GM18867 (cell line): ENCODE results near the gene BOK.
"Not testable (repeated sequence)": the region's sequence is repeated elsewhere in the genome, so short reads cannot be mapped to it uniquely, and the experiment has no call there.

ENCODE experiments used
- ATAC-seq: cut with Tn5 transposase; IDR thresholded peaks from one replicate; pipeline ENCODE4 v1.9.1; 2021; ENCODE audit warnings: mild to moderate bottlenecking, moderate library complexity; ENCODE audit not compliant: unreplicated experiment

BOK gene

GRCh38 chr2:241555711-241556110 is 2.8 kb upstream of the BOK start:
- ATAC-seq: no peak

DNA sequence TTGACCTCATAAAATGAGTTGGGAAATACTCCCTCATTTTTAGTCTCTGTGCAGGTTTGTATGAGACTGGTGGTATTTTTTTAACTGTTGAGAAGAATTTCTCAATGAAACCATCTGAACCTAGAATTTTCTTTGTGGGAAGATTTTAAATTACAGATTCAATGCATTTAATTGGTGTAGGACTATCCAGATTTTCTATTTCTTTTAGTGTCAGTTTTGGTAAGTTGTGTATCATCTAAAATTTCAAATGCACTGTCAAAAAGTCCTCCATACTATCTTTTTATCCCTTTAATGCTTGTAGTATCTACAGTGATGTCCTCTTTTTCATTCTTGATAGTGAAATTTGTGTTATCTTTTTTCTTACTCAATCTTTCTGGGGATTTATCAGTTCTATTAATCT is 1.8 kb upstream of the BOK start:
- ATAC-seq: no peak

- no peak for ATAC-seq
Measured at GRCh38 chr2:241559323-241560161, 997 bp downstream of the BOK start.

GRCh38 chr2:241560162-241560882 is 1.8 kb downstream of the BOK start:
- ATAC-seq: no peak

DNA sequence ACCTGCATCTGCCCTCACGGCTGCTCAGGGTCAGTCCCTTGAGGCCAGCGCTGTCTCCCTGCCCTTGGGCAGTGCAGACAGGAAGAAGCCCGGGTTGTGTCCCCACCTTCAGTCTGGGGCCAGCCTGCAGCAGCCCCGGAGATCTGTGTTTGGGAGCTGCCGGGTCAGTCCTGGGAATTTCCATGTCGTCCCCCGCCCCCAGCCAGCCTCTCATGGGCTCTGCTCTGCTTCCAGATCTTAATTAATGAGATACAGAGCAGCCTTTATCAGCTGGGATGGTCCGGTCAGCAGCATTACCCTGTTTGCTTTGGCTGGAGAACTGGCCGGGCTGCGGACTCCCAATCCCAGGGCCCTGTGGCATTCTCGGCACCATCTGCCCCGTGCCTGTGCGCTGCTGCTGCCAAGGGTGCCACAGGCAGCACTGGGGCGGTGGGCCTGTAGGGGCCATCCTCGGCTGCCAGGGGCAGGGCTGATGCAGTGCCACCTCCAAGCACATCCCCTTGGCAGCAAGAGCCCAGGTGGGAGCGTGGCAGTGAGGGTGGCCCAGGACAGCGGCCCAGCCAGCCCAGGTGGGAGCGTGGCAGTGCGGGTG is 2.4 kb downstream of the BOK start:
- ATAC-seq: no peak

DNA sequence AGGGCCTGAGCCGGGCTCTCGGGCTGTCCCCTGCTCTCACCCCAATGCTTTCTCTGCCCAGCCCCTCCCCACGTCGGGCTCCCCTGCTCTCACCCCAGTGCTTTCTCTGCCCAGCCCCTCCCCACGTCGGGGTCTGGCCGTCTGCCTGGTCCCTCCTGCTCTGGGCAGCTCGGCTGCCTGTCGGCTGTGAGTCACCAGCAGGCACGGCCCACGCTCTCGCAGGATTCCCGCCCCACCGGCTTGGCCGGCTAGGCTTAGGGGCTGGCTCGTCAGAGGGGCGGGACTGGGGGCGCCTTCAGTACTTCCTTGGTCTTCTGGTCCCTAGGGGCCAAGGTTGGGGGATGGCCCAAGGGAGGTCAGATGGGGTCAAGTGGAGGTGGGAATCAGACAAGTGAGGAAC is 3.3 kb downstream of the BOK start:
- ATAC-seq: no peak

DNA sequence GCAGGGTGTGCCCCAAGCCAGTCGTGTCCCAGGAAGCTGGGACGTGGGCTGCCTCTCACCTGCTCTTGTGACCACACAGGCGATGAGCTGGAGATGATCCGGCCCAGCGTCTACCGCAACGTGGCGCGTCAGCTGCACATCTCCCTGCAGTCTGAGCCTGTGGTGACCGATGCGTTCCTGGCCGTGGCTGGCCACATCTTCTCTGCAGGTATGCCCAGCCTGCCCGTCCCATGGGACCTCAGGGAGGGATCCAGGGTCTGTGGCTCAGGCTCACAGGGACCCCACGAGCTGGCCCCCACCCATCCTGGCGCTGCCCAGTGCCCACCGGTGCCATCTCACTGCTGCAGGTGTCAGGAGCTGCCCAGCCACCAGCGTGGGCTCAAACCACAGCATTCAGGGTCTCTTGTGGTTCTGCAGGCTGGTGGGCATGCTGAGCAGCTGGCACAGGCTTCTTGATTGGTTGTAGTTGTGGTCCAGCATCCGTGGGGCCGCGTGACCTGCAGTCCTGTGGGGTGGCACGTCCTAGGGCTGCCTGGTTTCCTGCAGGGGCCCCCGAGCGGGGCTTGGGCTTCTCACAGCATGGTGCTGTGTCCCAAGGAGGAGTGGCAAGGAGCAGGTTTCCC is 3.8 kb downstream of the BOK start:
- no peak for ATAC-seq

DNA sequence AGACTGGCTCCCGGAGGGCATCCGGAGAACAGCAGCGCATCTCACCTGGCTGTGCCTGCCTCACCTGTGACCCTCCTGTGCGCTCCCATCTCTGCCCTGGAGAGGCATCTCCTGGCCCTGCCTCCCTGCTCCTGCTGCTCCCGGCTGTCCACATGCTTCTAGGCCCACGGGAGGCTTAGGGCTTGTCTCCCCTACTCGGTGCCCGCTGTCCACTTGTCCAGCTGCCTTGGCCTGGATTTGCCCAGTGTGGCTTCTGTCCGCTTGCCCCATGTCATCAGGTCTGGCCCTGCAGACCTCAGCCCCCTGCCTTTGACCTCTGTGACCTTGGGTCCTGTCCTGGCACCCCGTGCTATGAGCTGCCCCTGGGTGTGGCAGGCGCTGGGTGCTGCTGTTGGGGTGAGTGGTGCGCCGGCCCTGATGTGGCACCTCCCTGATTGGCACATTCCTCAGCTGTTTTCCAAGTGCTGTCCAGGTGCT is 4.5 kb downstream of the BOK start:
- ATAC-seq: no peak

GRCh38 chr2:241563571-241563980 is 5.0 kb downstream of the BOK start:
- no peak for ATAC-seq

DNA sequence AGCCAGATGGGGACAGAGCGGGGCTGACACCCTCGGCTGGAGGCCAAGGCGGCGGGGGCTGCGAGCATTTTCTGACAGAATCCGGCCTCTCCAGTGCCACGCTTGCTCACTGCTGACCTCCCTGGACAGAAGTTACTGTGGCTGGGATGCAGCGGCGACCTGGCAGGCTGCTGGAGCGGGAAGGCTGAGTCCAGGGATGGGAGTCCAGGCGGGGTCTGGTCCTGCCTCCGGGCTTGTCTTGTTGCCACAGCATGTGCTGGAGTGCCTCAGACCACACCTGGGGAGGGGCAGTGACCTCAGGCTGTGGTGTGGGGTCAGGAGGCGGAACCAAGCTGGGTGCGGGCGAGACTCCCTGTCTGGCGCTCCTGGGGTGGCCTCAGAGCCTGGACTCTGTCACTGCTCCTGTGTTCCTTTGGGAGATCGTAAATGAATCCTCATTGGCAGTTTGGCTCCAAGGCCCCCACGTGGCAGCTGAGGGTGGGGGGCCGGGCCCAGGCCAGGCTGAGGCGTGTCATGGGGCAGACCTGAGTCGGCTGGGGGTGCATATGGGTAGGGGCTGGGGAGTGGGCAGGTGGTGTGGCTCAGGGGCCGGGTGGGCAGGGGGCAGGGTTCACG is 5.5 kb downstream of the BOK start:
- no peak for ATAC-seq

DNA sequence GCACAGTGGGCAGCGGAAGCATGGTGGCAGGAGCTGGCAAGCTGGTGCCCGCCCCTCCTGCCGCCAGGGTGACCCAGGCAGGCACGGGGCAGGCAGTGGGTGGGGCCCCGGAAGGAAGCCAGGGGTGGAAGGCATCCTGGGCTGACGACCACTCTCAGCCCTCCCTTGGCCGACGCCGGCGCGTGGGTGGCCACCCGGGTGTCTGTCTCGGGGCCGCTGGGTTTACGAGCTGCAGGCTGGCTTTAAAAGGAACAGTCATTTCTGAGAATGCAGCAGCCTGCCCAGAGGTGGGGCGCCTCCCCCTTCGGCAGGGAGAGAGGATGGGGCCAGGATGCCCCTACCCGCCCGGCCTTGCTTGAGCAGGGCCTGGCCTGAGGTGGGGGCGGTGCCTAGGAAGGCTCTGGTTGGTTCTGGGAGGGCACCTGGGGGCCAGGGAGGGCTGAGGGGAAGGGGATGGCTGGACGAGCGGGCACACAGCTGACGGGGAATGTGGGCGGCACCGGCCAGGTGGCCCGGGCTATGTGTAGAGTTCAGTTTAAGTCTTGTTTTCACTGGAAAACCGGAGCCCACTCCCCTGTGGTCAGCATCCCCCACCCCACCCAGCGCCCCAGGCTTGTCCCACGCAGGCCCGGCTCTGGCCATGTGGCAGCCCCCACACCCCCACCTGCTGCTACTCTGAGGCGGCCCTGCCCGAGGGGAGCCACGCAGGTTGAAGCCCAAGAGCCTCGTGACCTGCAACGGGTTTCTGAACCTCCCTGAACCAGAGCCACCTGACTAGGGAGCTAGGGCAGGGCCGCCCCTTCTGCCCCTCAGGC is 6.3 kb downstream of the BOK start:
- no peak for ATAC-seq

DNA sequence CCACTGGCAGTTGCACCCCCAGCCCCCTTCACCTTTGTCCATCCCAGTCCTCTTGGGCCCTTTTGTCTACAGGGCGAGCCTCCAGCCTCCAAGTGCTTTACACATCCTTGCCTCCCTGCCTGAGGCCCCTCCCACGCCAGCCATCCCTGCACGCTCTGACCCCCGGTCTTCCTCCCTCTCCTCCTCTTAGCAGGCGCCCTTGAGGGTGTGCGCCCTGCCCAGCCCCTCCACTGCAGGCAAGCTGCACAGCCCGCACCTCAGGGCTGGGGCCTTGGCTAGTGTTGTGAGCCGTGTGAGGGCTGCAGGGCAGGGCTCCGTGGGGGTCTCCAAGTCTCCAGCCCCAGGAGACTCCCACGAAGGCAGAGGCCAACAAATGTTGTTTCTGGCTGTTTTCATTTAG is 6.9 kb downstream of the BOK start:
- ATAC-seq: no peak

GRCh38 chr2:241566021-241566420 is 7.5 kb downstream of the BOK start:
- not testable (repeated sequence) for ATAC-seq

DNA sequence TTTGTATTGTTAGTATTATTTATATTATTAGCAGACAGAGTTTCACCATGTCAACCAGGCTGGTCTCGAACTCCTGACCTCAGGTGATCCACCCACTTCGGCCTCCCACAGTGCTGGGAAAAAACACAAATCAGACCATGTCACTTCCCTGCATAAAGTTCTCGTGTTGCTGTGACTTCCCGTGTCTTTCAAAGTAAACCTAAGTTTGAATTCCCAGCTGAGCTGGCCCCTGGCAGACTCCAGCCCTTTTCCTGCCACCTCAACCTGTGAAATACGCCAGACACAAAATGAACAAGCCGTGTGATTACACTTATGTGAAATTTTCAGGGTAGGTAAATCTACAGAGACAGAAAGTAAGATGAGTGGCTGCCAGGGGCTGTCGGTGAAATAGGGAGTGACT is 7.9 kb downstream of the BOK start:
- ATAC-seq: no peak

DNA sequence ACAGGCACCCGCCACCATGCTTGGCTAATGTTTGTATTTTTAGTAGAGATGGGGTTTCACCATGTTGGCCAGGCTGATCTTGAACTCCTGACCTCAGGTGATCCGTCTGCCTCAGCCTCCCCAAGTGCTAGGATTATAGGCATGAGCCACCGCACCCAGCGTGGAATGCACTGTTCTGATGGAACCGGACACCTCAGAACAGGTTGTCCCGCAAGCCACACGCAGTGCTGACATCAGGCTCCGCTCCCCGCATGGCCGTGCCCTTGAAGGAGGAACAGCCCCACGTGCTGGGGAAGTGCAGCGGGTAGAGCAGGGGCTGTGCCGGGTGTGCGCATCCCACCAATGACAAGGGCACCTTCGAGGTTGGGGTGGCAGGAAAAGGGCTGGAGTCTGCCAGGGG is 8.7 kb downstream of the BOK start:
- not testable (repeated sequence) for ATAC-seq

GRCh38 chr2:241567776-241568175 is 9.2 kb downstream of the BOK start:
- ATAC-seq: no peak

- ATAC-seq: no peak
Measured at GRCh38 chr2:241568726-241569125, 10.2 kb downstream of the BOK start.

- no peak for ATAC-seq
Measured at GRCh38 chr2:241569831-241570281, 11.3 kb downstream of the BOK start.

GRCh38 chr2:241570961-241571581 is 12.5 kb downstream of the BOK start:
- ATAC-seq: no peak
